DMS114 treated with DMSO at 0.1 percent for 48 hours (cell line): Measurements from ENCODE around the gene ADM5.

Experiments
- DNase-seq: peaks from one replicate; lab custom pipeline; 2025; ENCODE audit not compliant: unreplicated experiment; lab: John Stamatoyannopoulos, UW

The ADM5 gene

GRCh38 chr19:49679771-49680413, 9.5 kb upstream of the ADM5 start:
- DNase-seq: no peak

- DNase-seq: peak; percentile 73
Measured at GRCh38 chr19:49680421-49681351, 8.7 kb upstream of the ADM5 start.

- DNase-seq: no peak
Measured at GRCh38 chr19:49681830-49682229, 7.6 kb upstream of the ADM5 start.

GRCh38 chr19:49682274-49682673, 7.1 kb upstream of the ADM5 start:
- no peak for DNase-seq

GRCh38 chr19:49683814-49684250, 5.6 kb upstream of the ADM5 start:
- no peak for DNase-seq

- no peak for DNase-seq
Measured at GRCh38 chr19:49684251-49684982, 5.0 kb upstream of the ADM5 start.

GRCh38 chr19:49684983-49685553, 4.3 kb upstream of the ADM5 start:
- no peak for DNase-seq

- no peak for DNase-seq
Measured at GRCh38 chr19:49685845-49686332, 3.5 kb upstream of the ADM5 start.

GRCh38 chr19:49686503-49687088, 2.8 kb upstream of the ADM5 start:
- DNase-seq: no peak

GRCh38 chr19:49687150-49687549, 2.2 kb upstream of the ADM5 start:
- no peak for DNase-seq

GRCh38 chr19:49687566-49688316, 1.7 kb upstream of the ADM5 start:
- DNase-seq: peak; percentile 38

- DNase-seq: no peak
Measured at GRCh38 chr19:49688531-49689132, 762 bp upstream of the ADM5 start.

- DNase-seq: no peak
Measured at GRCh38 chr19:49690079-49690655, 773 bp downstream of the ADM5 start.

GRCh38 chr19:49690656-49691242, 1.4 kb downstream of the ADM5 start, which contains the start of gene CPT1C:
Gene CPT1C, plus strand, starts transcription at chr19:49691116. Its CDS starts 1,137 bp downstream, at chr19:49692253.
- DNase-seq: peak; percentile 76

GRCh38 chr19:49691243-49692146, 2.1 kb downstream of the ADM5 start:
- DNase-seq: peak; percentile 40

GRCh38 chr19:49692147-49692506, 2.7 kb downstream of the ADM5 start:
- DNase-seq: no peak

GRCh38 chr19:49696115-49696514, 6.7 kb downstream of the ADM5 start:
- DNase-seq: no peak

- DNase-seq: no peak
Measured at GRCh38 chr19:49696865-49697264, 7.5 kb downstream of the ADM5 start.
